COLO668 (cell line): ENCODE results near the gene PARD3.
"Not testable (repeated sequence)": the region's sequence is repeated elsewhere in the genome, so short reads cannot be mapped to it uniquely, and the experiment has no call there.

Experiments used
- DNase-seq: peaks from one replicate; lab custom pipeline; 2025; ENCODE audit not compliant: unreplicated experiment; lab: John Stamatoyannopoulos, UW

PARD3 gene

DNA sequence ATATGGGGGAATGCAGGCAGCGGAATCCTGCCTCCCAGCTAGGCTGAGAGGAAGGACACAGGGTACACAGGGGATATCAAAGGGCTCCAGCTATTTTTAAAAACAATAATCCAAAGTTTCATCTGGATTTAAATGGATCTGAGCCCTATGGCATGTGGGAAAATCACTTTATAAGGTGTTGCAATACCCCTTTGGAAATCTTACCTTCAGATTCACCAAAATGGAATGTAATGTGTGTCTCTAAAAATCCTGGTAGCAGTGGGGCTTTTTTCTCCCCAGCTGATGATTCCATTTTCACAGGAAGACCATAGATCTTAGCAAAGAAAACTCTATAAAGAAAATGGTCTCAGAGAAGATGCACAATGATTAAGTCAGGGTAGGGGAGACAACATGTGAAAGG, 722.2 kb downstream of the PARD3 start:
- no peak for DNase-seq

DNA sequence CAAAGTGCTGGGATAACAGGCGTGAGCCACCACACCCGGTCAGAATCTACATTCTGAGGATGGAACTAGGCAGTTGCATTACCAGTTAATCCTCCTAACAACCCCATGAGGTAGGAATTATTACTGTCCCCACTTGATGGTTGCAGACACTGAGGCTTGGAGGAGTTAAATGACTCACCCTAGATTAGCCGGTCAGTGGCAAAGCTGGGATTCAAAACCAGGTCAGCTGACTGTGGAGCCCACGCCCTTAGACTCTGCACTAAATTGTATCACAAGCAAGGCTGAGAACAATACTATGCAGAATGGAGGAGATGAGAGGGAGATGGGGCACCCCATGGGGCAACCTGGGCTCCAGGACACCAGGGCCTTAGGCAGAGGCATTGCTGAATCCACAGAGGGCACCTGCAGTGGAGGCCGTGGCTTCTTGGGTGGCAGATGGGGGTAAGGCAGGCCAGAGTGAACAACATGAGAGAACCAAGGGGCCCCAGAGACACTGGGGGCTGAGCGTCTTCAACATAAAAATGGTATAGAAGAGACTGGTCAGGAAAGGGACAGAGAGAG, 723.4 kb downstream of the PARD3 start:
- no peak for DNase-seq

DNA sequence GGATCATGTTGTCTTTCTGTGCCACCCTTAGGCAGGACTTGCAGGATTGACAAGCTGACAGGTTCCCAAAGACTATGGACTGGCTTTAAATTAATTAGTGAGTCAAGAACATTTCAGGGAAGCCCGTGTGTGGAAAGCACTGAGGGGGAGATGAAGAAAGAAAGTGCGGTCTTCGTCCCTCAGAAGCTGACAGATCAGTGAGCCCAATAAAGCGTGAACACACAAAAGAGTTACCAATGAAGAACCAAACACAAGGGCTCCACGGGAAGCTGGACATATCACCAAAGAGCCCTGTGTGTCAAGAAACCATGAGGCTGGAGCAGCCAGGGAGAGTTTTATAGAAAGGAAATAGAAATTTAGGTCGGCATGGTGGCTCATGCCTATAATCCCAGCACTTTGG, 725.8 kb downstream of the PARD3 start:
- DNase-seq: no peak

DNA sequence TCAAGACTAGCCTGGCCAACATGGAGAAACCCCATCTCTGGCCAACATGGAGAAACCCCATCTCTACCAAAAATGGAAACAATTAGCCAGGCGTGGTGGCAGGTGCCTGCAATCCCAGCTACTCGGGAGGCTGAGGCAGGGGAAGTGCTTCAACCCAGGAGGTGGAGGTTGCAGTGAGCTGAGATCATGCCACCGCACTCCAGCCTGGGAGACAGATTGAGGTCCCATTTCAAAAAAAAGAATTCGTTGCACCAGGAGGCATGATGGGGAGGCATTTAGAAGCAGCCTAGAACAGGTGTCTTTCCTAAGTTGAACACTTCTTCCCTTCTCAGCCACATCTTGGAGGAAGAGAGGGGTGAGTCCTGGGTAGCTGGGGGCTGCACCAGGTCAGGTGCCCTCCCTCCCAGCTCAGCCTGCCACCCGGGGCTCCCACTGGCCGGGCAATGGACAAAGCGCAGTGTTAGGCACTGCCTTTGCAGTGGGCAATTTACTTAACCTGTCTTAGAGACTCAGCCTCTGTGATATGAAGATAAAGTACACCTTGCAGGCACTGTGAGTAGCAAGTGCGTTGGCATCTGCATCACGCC, 726.8 kb downstream of the PARD3 start:
- DNase-seq: no peak

DNA sequence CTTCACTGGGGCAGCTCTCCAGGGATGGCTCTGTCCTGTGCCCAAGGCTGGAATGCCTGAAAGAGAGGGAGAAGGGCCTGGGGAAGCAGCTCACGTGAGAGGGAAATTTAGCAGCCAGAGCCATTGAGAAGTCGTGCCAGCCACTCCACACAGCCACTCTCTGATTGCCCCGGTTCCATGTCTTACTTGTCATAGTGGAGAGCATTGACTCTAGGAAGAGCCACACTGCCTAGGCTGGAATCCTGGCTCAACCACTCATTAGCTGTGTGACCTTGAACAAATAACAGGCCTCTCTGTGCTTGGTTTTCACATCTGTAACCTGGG, 728.0 kb downstream of the PARD3 start:
- no peak for DNase-seq

DNA sequence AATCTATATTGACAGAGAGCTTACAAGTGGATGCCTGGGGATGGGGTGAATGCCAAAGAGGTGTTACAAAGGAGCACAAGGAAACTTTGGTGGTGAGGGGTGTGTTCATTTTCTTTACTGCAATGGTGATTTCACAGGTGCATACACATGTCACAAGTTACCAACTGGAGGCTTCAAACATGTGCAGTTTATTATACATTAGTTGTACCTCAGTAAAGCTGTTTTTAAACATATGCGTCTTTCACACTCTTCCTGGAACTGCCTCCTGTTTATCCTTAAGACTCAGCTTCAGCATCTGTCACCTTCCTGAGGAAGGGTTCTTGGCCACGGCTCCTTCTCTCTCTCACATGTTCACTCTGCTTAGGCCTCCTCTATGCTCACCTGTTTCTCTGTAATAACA, 731.5 kb downstream of the PARD3 start:
- DNase-seq: no peak

DNA sequence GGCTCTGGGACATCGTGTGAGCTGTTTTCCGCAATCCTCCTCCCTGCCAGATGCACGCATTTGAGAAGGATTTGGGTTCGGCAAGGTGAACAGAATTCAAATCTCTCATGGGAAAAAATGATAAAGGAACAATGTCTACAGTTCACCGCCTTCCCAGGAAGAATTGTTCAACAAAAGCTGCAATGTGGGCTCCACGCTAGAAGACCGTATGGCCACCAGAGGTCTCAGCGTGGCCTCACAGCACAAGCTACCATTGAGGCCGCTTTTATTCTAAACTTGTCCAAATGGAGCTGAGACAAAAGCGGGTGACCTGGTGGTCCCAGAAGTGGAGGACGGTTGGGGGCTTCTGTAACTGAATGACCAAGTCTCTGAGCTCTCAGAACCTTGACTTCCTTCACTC, 733.1 kb downstream of the PARD3 start:
- no peak for DNase-seq

DNA sequence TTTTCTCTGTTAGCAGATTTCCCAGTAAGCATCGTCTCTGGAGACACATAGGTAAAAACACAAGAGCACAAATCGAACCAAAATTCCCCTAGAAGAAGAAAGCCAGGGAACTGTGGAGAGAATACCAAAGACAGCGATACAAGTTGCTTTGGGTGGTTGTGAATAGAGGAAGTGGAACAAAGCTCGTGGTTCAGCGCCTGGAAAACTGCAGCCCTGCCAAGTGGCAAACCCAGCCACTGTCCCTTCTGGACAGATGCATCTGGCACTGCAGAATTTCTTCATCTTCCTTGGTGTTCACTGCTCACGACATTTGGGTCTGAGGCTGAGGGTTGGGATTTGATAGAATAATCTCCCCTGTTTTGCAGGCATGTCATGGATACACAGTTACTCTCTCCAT, 733.8 kb downstream of the PARD3 start:
- DNase-seq: no peak

DNA sequence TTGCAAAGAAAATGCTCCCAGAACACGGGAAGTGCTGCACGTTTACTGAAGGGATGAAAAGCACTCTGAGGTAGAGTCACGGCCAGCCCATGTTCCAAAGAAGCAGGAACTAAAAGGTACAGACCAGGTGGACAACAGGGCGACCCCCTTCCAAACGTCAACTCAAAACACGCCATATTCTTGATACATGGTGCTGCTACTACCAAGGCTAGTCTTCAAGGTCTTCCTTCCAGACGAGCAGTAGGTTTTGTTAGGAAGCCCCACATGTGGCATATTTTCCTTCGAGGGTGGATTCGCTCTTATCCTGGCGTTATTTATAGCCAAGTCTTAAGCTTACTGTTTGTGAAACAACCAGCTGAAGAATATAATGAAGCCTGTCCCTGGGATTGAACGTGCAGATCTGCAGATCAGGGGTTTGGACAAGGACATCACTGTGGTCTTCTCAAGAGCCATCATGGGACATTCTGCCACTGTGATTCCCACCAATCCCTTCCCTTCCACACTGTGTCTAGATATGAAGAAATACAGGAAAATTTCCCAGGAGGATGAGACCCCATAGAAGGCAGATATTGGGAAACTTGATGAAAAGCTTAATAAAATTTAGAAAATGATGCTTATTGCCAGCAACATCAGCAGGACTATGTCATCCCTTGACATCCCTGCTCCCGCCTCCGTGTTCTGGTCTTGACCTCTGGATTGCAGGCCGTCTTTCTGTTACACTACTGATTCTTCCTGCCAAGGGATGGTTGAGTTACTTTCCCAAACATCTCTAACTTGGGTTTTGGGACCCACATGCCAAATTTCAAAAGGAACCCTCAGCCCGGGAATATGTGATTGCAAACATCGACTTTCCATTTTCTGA, 734.4 kb downstream of the PARD3 start:
- DNase-seq: no peak

DNA sequence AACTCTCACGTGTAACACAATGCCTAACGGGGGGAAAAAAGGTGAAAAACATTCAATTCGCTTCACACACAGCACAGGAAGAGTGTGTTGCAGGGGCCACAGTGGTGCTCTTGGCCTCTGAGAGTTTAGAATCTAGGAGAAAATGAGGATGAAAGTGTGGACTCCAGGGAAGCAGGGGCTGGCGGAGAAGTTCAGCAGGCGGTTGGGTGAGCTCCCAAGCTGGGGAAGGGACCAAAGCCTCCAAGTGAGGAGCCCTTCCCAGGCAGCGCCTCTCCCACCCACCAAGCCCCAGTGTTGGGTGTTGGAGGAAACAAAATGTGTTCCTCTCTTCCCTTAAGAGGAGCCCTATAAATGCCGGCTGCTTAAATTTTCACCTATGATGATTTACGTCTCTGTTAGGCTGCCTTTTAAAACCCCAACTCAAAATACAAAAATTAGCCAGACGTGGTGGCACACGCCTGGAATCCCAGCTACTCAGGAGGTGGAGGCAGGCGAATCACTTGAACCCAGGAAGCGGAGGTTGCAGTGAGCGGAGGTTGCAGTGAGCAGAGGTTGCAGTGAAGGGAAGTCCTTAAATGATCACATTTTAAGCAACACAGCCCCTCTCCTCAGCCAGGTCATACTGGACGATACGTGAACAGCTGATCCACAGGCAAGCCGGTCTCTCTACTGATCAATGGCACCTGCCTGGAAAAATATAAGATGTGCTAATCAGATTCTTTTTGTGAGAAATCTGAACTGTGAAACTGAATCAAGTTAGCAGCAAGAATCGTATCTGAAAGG, 735.2 kb downstream of the PARD3 start:
- no peak for DNase-seq

DNA sequence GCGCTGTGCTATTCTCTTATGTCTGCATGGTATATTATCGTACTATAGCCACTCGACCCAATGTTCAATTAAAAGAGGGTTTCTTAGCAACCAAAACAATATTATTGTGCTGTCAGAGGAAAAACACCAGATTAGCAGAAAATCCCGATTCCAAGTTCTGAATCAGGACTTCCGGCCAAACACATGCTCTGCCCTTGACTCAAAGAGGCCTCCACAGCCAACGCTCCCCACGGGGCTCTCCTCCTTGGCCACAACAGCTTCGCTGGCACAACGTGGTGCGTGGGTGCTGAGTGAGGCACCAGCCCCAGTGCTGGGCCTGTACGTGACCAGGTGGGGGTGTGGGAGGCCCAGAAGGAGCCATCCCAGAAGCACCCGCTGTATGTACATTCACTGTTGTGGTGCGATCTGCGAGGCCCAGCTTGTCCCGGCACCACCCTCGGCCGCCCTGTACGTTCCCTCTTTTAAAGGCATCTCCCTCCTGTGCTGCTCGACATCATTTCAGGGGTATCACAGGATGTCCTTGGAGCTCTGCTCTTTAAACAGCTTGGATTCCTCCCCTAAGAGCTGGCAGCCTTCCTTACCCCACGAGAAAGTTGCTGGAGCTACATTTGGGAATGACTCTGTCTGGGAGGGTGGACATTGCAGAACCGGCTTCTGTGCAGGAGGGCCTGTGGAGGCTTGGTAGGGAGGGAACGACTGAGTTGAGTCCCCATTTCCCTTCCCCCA, 736.2 kb downstream of the PARD3 start:
- DNase-seq: no peak

DNA sequence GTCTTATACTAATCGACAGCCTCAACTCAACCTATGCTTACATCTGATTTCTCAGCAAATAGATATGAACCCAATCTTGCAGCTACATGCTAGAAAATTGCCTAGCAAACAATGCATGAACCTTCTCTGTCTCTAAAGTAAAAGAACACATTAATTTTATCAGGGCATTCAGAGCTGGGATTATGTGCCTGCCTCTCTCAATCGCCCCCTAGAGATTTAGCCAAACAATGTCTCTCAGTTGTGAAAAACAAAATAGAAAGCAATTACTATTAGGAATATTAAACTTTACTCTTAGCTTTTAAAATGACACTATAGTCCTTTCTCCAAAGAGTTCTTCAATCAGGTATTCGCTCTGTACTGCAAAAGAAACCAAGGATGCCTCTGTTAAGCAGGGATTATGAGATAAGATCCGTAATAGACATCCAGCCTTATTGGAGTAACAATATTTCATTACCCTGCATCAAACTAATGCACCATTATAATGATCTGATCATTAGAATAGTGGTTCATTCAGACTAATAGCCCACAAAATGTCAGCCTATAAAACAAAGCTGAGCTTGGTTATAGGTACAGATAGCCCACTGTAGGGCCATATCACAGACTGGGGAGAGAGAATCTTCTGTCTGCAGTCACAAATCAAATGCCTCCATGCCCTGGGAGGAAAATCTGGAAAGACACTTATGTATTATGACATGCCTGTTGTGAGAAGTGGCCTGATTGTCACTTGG, 736.9 kb downstream of the PARD3 start:
- no peak for DNase-seq

DNA sequence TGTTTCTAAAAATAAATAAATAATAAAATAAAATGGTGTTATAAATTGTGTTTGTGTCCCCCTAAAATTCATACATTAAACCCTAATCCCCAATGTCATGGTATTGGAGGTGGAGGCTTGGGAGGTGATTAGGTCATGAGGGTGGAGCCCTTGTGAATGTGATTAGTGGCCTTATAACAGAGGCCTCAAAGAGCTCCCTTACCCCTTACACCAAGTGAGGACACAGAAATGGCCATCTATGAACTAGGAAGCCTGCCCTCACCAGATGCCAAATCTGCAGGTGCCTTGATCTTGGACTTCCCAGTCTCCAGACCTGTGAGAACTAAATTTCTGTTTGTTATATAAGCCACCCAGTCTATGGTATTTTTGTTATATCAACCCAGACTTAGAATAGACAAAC, 738.7 kb downstream of the PARD3 start:
- no peak for DNase-seq

DNA sequence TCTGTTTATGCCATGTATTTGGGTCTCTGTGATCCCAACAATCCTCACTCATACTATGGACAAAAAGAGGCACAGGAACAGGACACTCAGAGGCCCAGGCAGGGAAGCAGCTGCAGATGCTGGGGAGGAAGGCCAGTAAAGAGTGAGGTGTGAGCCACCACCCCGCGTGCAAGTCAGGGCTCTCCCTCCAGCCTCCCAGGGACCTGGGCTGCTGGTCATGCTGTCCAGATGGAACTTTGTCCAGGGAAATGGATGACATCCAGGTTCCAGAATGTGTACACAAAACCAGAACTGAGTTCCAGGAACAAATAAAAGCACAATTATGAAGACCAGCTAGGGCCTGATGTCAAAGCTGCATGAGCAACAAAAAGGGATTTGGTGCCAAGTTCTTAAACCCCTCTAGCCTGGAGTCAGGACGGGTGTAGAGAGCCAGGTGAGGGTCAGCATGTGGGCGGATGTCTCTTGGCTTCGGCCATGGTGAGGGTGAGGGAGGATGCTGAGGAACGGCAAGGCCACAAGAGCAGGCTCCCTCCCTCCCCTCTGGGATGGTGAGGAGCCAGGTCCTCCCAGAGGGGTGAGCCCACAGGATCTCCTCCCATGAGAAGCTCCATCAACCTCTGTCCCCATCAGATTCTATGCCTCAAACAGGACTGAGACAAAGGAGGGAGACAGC, 739.7 kb downstream of the PARD3 start:
- no peak for DNase-seq

DNA sequence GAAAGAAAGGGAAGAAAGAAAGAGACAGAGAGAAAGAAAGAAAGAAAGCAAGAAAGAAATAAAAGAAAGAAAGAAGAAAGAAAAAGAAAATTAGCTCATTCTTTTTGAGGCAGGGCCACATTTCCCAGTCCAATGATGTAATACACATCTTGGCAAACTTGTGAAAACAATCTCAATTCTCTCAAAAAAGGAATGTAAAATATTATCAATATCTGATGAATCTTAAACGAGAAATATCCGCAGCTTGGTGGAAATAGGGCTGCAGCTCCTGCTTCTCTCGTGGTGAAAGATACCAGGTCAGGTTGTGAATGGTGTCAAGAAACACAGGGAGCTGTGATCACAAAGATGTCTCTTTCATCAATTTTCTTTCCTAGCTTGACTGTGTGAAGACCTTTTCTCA, 741.0 kb downstream of the PARD3 start:
- no peak for DNase-seq

DNA sequence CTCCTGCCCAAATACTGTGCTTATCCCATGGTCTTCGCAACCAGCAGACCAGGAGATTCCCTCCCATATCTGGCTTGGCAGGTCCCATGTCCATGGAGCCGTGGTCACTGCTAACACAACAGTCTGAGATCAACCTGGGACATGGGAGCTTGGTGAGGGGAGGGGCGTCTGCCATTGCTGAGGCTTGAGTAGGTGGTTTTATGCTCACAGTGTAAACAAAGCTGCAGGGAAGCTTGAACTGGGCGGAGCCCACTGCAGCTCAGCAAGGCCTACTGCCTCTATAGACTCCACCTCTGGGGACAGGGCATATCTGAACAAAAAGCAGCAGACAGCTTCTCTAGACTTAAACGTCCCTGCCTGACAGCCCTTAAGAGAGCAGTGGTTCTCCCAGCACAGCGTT, 747.4 kb downstream of the PARD3 start:
- not testable (repeated sequence) for DNase-seq

DNA sequence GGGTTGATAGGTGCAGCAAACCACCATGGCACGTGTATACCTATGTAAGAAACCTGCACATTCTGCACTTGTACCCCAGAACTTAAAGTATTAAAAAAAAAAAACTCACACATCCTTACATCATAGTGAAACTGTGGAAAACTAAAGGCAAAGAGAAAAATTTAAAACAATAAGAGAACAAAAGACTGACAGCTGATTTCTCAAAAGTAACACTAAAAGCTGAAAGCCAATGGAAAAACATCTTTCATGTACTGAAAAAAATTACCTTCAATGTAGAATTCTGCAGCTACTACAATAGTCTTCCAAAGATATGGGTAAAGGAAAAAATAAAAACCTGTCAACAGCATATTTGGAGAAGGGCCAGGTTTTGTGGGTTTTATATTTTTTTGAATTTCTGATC, 751.5 kb downstream of the PARD3 start:
- DNase-seq: no peak

DNA sequence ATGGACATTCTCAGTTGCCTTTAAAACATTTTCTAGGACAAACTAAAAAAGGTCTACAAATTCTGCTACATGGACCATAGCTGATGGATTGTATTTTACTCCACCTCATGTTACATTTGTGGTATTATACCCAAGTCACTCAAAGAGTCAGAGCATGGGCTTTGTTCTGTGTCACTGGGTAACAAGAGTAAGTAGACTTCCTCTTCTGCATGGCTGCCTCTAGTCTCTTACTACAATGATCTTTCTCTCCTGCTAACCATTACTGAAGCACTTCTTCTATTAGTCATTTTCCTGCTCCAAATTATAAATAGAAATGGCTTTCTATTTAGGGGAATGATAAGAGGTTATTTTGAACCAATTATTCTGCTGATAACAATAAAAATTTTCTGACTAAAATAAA, 753.3 kb downstream of the PARD3 start:
- DNase-seq: no peak
